ENCODE data around the gene LRRTM4.

- TF ChIP-seq POLR2A (IDR thresholded peaks at IDR 0.05), result no peak
- TF ChIP-seq CTCF (IDR thresholded peaks at IDR 0.05), result no peak
These were observed 504.8 kb downstream of the LRRTM4 start for GRCh38 chr2:77017355-77017745.

Data from lower leg skin (tissue), 3 donors.